Measurements from ENCODE around the gene FRMD5. TPM values are rescaled to one million over a fixed set of nuclear protein-coding genes. Genes with fewer than 3 reads are reported as not detected.
"Not testable (repeated sequence)": the region's sequence is repeated elsewhere in the genome, so short reads cannot be mapped to it uniquely, and the experiment has no call there.

FRMD5 gene
- total RNA-seq, 1 experiment from 2014 or later = 0.98 TPM

GRCh38 chr15:43854801-43855200 lies 340.3 kb downstream of the FRMD5 start:
- no peaks in the 10 kb centered on the region for H3K4me1 Mint-ChIP-seq (ENCODE audit: insufficient read depth, unreplicated experiment)
- no peaks in the 10 kb centered on the region for H3K27me3 Mint-ChIP-seq (ENCODE audit: insufficient read depth, unreplicated experiment)
- intact Hi-C loops (cut with micrococcal nuclease) = no loop called here
- H3K27ac Mint-ChIP-seq (ENCODE audit: low read depth, unreplicated experiment) = no peak overlapping the region
- ChIA-PET CTCF (interaction anchor here (0.6 kb wide), 1 partner anchor 216 kb away, joined by 3 read pairs; no protein-coding TSS in a partner anchor), POLR2A (interaction anchor here (0.6 kb wide), 1 partner anchor 113 kb away, joined by 4 read pairs; no protein-coding TSS in a partner anchor)
- no TSS peak for BruUV-seq (replicated peaks)
- peak; percentile 36 for DNase-seq (ENCODE audit: unreplicated experiment)
- H3K9me3 Mint-ChIP-seq (ENCODE audit: unreplicated experiment) = no peaks in the 10 kb centered on the region
- H3K36me3 Mint-ChIP-seq (ENCODE audit: insufficient read depth, unreplicated experiment) = peaks cover 33% of the 10 kb centered on the region
- TF ChIP-seq, protein P1, sequence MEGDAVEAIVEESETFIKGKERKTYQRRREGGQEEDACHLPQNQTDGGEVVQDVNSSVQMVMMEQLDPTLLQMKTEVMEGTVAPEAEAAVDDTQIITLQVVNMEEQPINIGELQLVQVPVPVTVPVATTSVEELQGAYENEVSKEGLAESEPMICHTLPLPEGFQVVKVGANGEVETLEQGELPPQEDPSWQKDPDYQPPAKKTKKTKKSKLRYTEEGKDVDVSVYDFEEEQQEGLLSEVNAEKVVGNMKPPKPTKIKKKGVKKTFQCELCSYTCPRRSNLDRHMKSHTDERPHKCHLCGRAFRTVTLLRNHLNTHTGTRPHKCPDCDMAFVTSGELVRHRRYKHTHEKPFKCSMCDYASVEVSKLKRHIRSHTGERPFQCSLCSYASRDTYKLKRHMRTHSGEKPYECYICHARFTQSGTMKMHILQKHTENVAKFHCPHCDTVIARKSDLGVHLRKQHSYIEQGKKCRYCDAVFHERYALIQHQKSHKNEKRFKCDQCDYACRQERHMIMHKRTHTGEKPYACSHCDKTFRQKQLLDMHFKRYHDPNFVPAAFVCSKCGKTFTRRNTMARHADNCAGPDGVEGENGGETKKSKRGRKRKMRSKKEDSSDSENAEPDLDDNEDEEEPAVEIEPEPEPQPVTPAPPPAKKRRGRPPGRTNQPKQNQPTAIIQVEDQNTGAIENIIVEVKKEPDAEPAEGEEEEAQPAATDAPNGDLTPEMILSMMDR (IDR thresholded peaks at IDR 0.05; ENCODE audit: unreplicated experiment) = no peak
- no peak overlapping the region for H3K4me3 Mint-ChIP-seq (ENCODE audit: unreplicated experiment)

DNA sequence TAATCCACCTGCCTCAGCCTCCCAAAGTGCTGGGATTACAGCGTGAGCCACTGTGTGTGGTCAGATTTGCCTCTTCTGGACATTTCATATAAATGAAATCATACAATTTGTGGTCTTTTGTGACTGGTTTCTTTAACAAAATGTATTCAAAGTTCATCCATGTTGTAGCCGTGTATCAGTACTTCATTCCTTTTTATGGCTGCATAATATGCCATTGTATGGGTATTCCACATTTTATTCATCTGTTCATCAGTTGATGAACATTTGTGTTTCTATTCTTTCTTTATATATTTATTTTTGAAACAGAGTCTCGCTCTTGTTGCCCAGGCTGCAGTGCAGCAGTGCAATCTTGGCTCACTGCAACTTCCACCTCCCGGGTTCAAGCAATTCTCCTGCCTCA lies 342.5 kb downstream of the FRMD5 start:
- H3K27ac Mint-ChIP-seq (ENCODE audit: low read depth, unreplicated experiment) = no peak overlapping the region
- no peaks in the 10 kb centered on the region for H3K27me3 Mint-ChIP-seq (ENCODE audit: insufficient read depth, unreplicated experiment)
- BruUV-seq (replicated peaks) = no TSS peak
- DNase-seq (ENCODE audit: unreplicated experiment) = no peak
- H3K36me3 Mint-ChIP-seq (ENCODE audit: insufficient read depth, unreplicated experiment) = peaks cover 32% of the 10 kb centered on the region
- H3K4me1 Mint-ChIP-seq (ENCODE audit: insufficient read depth, unreplicated experiment) = no peaks in the 10 kb centered on the region
- no peak overlapping the region for H3K4me3 Mint-ChIP-seq (ENCODE audit: unreplicated experiment)
- intact Hi-C loops (cut with micrococcal nuclease) = no loop called here
- H3K9me3 Mint-ChIP-seq (ENCODE audit: unreplicated experiment) = no peaks in the 10 kb centered on the region
- ChIA-PET CTCF (interaction anchor here (0.6 kb wide), 1 partner anchor 8 kb away, joined by 4 read pairs; no protein-coding TSS in a partner anchor), POLR2A (no interaction called here)
- TF ChIP-seq, protein P1 (IDR thresholded peaks at IDR 0.05; ENCODE audit: unreplicated experiment) = no peak

DNA sequence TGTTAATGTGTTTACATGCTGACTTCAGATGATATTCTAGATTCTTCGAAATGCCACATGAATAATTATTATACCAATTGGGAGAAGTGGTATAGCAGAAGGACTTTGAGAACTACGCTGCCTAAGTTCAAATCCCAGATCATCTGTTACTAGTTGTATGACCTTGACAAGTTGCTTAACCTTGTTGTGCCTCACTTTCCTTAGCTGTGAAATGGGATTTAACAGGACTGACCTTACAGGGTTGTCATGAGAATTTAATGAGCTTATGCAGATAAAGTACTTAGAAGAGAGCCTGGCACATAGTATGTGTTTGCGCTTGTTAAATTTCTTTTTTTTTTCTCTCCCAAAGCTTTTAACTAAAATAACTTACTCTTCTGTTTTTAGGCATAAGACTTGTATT lies 343.8 kb downstream of the FRMD5 start:
- no TSS peak for BruUV-seq (replicated peaks)
- Mint-ChIP-seq H3K36me3 (ENCODE audit: insufficient read depth, unreplicated experiment) (peaks cover 31% of the 10 kb centered on the region), H3K9me3 (ENCODE audit: unreplicated experiment) (no peaks in the 10 kb centered on the region), H3K4me1 (ENCODE audit: insufficient read depth, unreplicated experiment) (no peaks in the 10 kb centered on the region), H3K27ac (ENCODE audit: low read depth, unreplicated experiment) (no peak overlapping the region), H3K27me3 (ENCODE audit: insufficient read depth, unreplicated experiment) (no peaks in the 10 kb centered on the region), H3K4me3 (ENCODE audit: unreplicated experiment) (no peak overlapping the region)
- DNase-seq (ENCODE audit: unreplicated experiment) = no peak
- TF ChIP-seq, protein P1 (IDR thresholded peaks at IDR 0.05; ENCODE audit: unreplicated experiment) = no peak
- intact Hi-C loops (cut with micrococcal nuclease) = no loop called here
- ChIA-PET CTCF (interaction anchor here (0.6 to 0.8 kb wide), 4 partner anchors 8 to 813 kb away, joined by 3 to 4 read pairs (median 3); no protein-coding TSS in a partner anchor), POLR2A (no interaction called here)

DNA sequence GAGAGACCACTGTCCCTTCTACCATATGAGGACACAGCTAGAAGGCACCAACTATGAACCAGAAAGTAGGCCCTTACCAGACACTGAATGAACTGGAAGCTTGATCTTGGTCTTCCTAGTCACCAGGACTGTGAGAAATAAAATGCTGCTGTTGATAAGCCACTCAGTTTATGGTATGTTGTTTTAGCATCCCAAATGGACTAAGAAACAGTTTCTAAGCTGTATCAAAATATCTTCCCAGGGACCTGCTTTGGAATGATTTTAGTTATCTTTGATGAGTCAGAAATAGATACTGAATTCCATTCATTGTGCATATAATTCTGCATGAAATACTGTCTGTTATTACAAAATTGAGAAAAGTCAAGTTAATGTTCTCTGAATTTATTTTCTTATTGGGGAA lies 349.6 kb downstream of the FRMD5 start:
- Mint-ChIP-seq H3K4me3 (ENCODE audit: unreplicated experiment) (no peak overlapping the region), H3K27ac (ENCODE audit: low read depth, unreplicated experiment) (no peak overlapping the region), H3K27me3 (ENCODE audit: insufficient read depth, unreplicated experiment) (no peaks in the 10 kb centered on the region), H3K36me3 (ENCODE audit: insufficient read depth, unreplicated experiment) (peaks cover 24% of the 10 kb centered on the region), H3K9me3 (ENCODE audit: unreplicated experiment) (no peaks in the 10 kb centered on the region), H3K4me1 (ENCODE audit: insufficient read depth, unreplicated experiment) (no peaks in the 10 kb centered on the region)
- no peak for DNase-seq (ENCODE audit: unreplicated experiment)
- ChIA-PET CTCF (no interaction called here), POLR2A (no interaction called here)
- BruUV-seq (replicated peaks) = no TSS peak
- intact Hi-C loops (cut with micrococcal nuclease) = no loop called here
- TF ChIP-seq, protein P1 (IDR thresholded peaks at IDR 0.05; ENCODE audit: unreplicated experiment) = no peak

- H3K36me3 Mint-ChIP-seq (ENCODE audit: insufficient read depth, unreplicated experiment) = peaks cover 24% of the 10 kb centered on the region
- H3K4me1 Mint-ChIP-seq (ENCODE audit: insufficient read depth, unreplicated experiment); H3K27ac Mint-ChIP-seq (ENCODE audit: low read depth, unreplicated experiment); H3K4me3 Mint-ChIP-seq (ENCODE audit: unreplicated experiment); H3K9me3 Mint-ChIP-seq (ENCODE audit: unreplicated experiment); intact Hi-C loops (cut with micrococcal nuclease); H3K27me3 Mint-ChIP-seq (ENCODE audit: insufficient read depth, unreplicated experiment); BruUV-seq (replicated peaks); DNase-seq (ENCODE audit: unreplicated experiment): not testable (repeated sequence)
- ChIA-PET POLR2A (interaction anchor here (1.4 kb wide), 1 partner anchor 11 kb away, joined by 4 read pairs; no protein-coding TSS in a partner anchor), CTCF (interaction anchor here (0.6 kb wide), 1 partner anchor 461 kb away, joined by 3 read pairs; no protein-coding TSS in a partner anchor)
These were observed 362.6 kb downstream of the FRMD5 start for GRCh38 chr15:43832485-43832884.

GRCh38 chr15:43831519-43832052 lies 363.5 kb downstream of the FRMD5 start:
- H3K4me3 Mint-ChIP-seq (ENCODE audit: unreplicated experiment); intact Hi-C loops (cut with micrococcal nuclease); H3K27ac Mint-ChIP-seq (ENCODE audit: low read depth, unreplicated experiment); BruUV-seq (replicated peaks); DNase-seq (ENCODE audit: unreplicated experiment); H3K9me3 Mint-ChIP-seq (ENCODE audit: unreplicated experiment); H3K4me1 Mint-ChIP-seq (ENCODE audit: insufficient read depth, unreplicated experiment); H3K27me3 Mint-ChIP-seq (ENCODE audit: insufficient read depth, unreplicated experiment): not testable (repeated sequence)
- CTCF ChIA-PET = interaction anchor here (0.6 to 1.3 kb wide), 2 partner anchors 20 to 71 kb away, joined by 3 read pairs; no protein-coding TSS in a partner anchor
- POLR2A ChIA-PET = interaction anchor here (0.9 to 1.4 kb wide), 2 partner anchors 12 to 61 kb away, joined by 3 to 4 read pairs; no protein-coding TSS in a partner anchor
- H3K36me3 Mint-ChIP-seq (ENCODE audit: insufficient read depth, unreplicated experiment) = peaks cover 21% of the 10 kb centered on the region

All from MCF 10A (cell line).